IPS-15b (cell line): Measurements from ENCODE around the gene RALGPS1.

ENCODE experiments used
- H3K27me3 ChIP-seq: one replicate; pipeline ENCODE4 v1.6.1; 2013; ENCODE audit warnings: low read length; ENCODE audit not compliant: control insufficient read depth, insufficient read depth
- H3K36me3 ChIP-seq: one replicate; pipeline ENCODE4 v1.6.1; 2013; ENCODE audit warnings: low read length; ENCODE audit not compliant: control insufficient read depth, insufficient read depth
- H3K4me1 ChIP-seq: one replicate; pipeline ENCODE4 v1.6.1; 2013; ENCODE audit warnings: mild to moderate bottlenecking, low read length; ENCODE audit not compliant: control insufficient read depth, insufficient read depth
- H3K4me3 ChIP-seq: one replicate; pipeline ENCODE4 v1.5.1; 2013; ENCODE audit warnings: low read depth, low read length
- H3K9ac ChIP-seq: one replicate; pipeline ENCODE4 v1.6.1; 2013; ENCODE audit warnings: low read depth, mild to moderate bottlenecking, low read length
- H3K9me3 ChIP-seq: one replicate; pipeline ENCODE4 v1.6.1; 2013; ENCODE audit warnings: mild to moderate bottlenecking, low read length; ENCODE audit not compliant: control insufficient read depth, insufficient read depth

The RALGPS1 gene

DNA sequence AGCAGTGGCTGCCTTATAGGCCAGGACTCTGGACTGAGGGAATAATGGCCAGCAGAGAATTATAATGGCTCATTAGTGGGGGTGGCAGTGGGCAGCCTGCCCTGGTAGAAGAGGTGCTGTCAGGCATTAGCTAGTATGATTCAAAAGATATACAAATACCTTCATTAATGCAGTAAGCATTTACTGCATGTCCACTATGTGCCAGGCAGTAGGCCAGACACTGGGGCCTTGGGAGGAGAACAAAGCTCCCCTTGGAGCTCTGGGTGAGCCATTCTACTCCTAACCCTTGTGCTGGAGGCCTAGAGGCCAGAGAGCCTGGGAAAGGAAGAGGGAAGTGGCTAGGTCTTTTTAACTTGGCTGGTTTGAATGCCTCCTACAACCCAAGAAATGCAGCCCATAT lies 348.0 kb downstream of the RALGPS1 start:
- no peaks in the 10 kb centered on the region for H3K4me1 ChIP-seq
- no peak overlapping the region for H3K4me3 ChIP-seq
- no peaks in the 10 kb centered on the region for H3K9me3 ChIP-seq
- H3K36me3 ChIP-seq, result no peaks in the 10 kb centered on the region
- H3K27me3 ChIP-seq, result no peaks in the 10 kb centered on the region
- no peak overlapping the region for H3K9ac ChIP-seq

GRCh38 chr9:127263237-127263636 lies 348.7 kb downstream of the RALGPS1 start:
- H3K9me3 ChIP-seq, result no peaks in the 10 kb centered on the region
- no peaks in the 10 kb centered on the region for H3K27me3 ChIP-seq
- H3K9ac ChIP-seq, result no peak overlapping the region
- no peaks in the 10 kb centered on the region for H3K4me1 ChIP-seq
- no peak overlapping the region for H3K4me3 ChIP-seq
- no peaks in the 10 kb centered on the region for H3K36me3 ChIP-seq

GRCh38 chr9:127263664-127264063 lies 349.1 kb downstream of the RALGPS1 start:
- Histone ChIP-seq H3K27me3 (no peaks in the 10 kb centered on the region), H3K4me1 (no peaks in the 10 kb centered on the region), H3K36me3 (no peaks in the 10 kb centered on the region), H3K9ac (no peak overlapping the region), H3K9me3 (no peaks in the 10 kb centered on the region), H3K4me3 (no peak overlapping the region)

- Histone ChIP-seq H3K9me3 (no peaks in the 10 kb centered on the region), H3K4me1 (no peaks in the 10 kb centered on the region), H3K27me3 (no peaks in the 10 kb centered on the region), H3K4me3 (no peak within 1 kb of the TSS), H3K36me3 (no peaks in the 10 kb centered on the region), H3K9ac (no peak within 1 kb of the TSS)
Observed at GRCh38 chr9:127264462-127265219, 350.1 kb downstream of the RALGPS1 start, which contains the start of gene GARNL3. Gene GARNL3, plus strand, starts transcription at chr9:127264774. Its CDS starts 104 bp downstream, at chr9:127264878.

DNA sequence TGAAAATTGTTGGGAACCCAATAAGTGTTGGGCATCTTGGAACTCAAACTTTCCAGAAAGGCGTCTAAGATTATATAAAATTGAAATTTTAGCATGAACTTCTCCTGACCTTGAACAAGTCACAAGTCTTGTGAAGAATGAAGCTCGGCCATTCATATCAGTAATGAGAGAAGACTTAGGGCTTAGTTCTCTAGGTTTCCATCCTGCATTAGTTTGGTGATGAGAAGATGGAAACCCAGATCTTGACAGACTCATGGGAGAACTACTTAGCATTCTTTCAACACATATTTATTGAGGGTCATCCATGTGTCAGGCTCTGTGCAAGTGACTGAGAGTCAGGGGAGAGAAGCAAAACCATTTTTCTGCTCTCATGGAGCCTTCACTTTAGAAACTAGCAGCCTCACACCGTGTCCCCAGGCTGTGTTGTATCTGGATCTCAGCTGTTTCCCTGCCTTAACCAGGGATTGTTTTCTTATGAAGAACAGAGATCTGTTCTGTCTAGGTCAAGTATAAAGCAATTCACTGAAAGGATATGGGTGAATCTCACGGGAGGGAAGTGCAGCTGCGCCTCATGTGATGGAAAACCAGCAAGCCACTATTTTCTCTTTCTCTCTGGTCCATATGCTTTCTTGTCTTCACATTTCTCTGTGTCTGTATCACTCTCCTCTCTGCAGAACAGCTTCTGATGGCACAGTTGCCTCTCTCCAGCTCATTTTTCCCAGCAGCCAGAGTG lies 353.4 kb downstream of the RALGPS1 start:
- H3K4me1 ChIP-seq, result no peaks in the 10 kb centered on the region
- H3K36me3 ChIP-seq, result no peaks in the 10 kb centered on the region
- no peaks in the 10 kb centered on the region for H3K9me3 ChIP-seq
- H3K9ac ChIP-seq, result no peak overlapping the region
- H3K4me3 ChIP-seq, result no peak overlapping the region
- H3K27me3 ChIP-seq, result no peaks in the 10 kb centered on the region

GRCh38 chr9:127269449-127269848 lies 354.9 kb downstream of the RALGPS1 start:
- Histone ChIP-seq H3K4me3 (no peak overlapping the region), H3K9me3 (no peaks in the 10 kb centered on the region), H3K9ac (no peak overlapping the region), H3K27me3 (no peaks in the 10 kb centered on the region), H3K36me3 (no peaks in the 10 kb centered on the region), H3K4me1 (no peaks in the 10 kb centered on the region)
